Activated CD4-positive, alpha-beta T cell treated with anti-CD3 and anti-CD28 coated beads, Interleukin-2, amount 50 U/mL, for 48 hours (primary cell): Measurements from ENCODE around the gene SLC38A6.

Experiments
- DNase-seq, 2 experiments: peaks; one replicate each; pipeline ENCODE4 v3.0.0-alpha.2; 2020

SLC38A6 gene

GRCh38 chr14:60980811-60981632, at the start of gene SLC38A6, which contains the start of gene TRMT5:
TSS of gene SLC38A6 (plus strand) at chr14:60981245. CDS start at chr14:60981278, 33 bp downstream.
TSS of gene TRMT5 (minus strand) at chr14:60981079. CDS start at chr14:60980973, 106 bp downstream.
- DNase-seq, result peak; percentile 89 to 94

DNA sequence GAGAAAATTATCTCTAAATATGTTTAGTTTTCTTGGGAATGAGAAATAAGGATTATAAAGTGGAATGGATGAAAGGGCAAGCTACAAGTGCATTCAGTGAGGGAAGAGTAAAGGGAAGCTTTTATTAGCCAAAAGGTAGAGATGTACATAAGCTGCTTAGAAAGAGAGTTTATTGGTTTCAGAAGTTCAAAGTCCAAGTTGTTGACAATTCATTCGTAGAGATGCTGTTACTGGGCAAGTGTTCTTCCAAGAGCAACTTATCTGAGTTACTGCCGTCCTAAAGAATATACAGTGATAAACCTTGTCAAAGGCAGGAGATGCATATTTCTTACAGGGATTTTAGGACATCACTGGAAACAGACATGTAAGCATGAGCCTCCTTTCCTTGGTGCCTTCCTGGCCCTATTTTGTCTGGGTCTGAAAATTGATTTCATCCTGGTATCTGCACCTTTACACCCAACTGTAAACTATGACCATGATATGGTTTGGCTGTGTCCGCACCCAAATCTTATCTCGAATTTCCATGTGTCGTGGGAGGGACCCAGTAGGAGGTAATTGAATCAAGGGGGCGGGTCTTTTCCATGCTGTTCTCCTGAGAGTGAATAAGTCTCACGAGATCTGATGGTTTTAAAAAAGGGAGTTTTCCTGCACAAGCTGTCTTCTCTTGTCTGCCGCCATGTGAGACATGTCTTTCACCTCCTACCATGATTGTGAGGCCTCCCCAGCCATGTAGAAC, 47.0 kb upstream of the SLC38A6 start:
- no peak for DNase-seq

- no peak for DNase-seq
Observed at GRCh38 chr14:60935319-60935718, 45.7 kb upstream of the SLC38A6 start.

DNA sequence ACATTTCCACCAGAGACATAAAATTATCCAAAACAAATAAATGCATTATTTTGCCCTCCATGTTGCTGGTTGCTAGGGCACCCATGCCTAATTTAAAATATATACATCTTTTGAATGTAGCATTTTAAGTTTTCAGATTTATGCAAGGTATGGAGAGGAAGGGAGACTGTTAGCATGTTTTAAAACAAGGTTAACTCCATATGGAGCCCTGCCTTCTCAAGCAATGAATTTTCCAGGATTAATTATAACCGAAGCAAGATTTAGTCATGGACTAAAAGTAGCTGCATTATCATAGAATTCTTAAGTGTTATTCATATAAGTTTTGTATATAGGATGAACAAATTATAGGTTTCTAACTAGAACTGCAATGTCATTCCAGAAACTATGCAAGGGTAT, 37.4 kb upstream of the SLC38A6 start:
- DNase-seq, result no peak

DNA sequence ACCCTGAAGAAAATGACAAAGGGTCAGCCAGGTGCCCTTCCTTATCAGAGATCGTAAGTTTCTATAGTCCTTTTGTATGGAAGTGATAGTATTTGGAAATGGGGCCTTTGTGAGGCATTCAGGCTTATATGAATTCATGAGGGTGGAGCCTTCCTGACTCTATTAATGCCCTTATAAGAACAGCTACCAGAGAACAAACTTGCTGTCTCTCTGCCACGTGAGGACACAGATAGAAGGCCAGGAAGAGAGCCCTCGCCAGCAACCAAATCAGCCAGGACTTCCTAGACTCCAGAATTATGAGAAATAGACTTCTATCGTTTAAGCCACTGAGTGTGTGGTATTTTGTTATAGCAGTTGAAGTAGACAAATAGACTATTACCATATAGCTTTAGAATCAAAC, 36.8 kb upstream of the SLC38A6 start:
- DNase-seq, result no peak

DNA sequence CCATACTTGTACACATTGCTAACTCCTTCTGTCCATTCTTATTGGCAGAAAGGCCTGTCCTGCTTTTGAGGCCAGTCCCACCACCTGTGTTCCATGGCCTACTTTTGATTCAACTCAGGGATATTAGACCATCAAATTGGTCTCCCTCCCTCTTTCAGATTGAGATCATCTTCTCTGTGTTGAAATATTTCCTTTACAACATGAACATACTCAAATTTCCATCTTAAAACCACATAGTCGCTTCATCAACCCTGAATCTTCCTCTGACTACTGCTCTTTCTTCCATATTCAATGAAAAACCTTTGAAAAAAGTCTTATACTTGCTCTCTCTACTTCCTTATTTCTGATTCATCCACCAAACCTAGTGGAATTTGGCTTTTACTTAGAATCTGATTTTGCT, 35.1 kb upstream of the SLC38A6 start:
- no peak for DNase-seq

DNA sequence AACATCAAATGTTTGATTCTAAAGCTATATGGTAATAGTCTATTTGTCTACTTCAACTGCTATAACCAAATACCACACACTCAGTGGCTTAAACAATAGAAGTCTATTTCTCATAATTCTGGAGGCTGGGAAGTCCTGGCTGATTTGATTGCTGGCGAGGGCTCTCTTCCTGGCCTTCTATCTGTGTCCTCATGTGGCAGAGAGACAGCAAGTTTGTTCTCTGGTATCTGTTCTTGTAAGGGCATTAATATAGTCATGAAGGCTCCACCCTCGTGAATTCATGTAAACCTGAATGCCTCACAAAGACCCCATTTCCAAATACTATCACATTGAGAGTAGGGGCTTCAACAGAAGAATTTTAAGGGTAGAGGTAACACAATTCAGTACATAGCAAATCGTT, 34.3 kb upstream of the SLC38A6 start:
- no peak for DNase-seq

DNA sequence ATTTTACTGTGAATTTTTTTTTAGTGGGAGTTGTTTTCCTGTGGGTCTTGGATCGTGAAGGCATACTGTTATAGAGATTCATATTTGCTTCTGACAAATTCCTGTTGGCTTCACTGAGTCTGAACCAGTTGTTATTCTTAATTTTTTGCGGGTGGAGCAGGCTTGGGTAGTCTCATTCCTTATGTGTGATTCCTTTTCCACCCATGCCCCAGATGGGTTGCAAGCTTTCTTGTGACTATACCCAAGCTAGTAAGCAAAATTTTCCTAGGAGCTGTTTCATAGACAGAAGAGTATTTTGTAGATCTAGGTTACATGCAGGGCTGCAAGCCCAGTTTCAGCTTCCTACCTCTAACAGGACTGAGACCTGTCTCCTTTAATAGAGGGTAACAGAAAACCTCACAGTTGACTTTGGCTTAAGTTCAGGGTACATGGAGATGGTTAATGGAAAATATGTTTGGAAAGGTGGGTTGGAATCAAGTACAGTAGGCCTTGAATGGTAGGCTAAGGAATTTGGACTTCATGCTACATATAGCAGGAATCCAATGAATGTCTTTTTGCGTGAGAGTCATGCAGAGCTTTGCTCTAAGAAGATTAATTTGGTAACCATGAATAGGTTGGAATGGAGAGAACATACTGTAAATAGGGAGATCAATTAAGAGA, 29.1 kb upstream of the SLC38A6 start:
- DNase-seq, result no peak

GRCh38 chr14:60956202-60956601, 24.8 kb upstream of the SLC38A6 start:
- DNase-seq, result no peak

- DNase-seq, result no peak
Observed at GRCh38 chr14:60956632-60957031, 24.4 kb upstream of the SLC38A6 start.

GRCh38 chr14:60958146-60958545, 22.9 kb upstream of the SLC38A6 start:
- no peak for DNase-seq

DNA sequence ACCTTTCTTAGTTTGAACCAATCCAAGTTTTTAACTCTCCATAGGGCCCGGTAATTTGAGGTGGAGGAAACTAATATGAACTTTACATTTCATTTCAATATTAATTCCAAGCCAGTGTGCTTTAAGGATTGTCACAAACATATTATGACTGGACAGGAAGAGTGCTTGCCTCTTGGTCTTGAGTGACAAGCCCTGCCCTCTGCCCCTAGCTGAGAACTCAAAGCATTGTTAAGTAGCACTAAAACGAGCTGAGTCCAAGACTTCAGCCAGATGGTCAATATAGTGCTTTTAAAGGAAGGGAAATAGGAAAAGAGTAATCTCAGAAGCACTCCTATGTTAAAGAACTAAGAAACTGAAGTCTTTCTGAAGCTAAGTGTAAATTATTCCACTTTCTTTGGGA, 17.3 kb upstream of the SLC38A6 start:
- no peak for DNase-seq

GRCh38 chr14:60964904-60965303, 16.1 kb upstream of the SLC38A6 start:
- DNase-seq, result no peak

DNA sequence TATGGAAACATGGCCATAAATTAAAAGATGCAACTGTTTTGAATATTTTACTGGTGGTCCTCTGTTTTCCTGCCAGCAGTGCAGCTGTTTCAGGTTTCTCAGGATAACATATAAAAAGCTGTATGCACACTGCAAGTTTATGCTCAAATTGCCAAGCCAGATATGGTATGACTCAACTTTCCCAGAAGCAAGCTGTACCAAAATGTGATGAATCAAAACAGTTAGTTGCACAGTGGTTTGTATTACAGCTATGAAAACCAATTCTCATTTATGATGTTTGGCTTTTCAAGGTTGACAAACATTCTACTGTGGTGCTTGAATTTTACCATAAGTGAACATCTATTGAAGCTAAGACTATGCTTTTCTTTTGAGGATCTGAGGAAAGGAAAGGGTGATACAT, 15.6 kb upstream of the SLC38A6 start:
- no peak for DNase-seq

- no peak for DNase-seq
Observed at GRCh38 chr14:60968099-60968498, 12.9 kb upstream of the SLC38A6 start.

GRCh38 chr14:60968671-60969070, 12.4 kb upstream of the SLC38A6 start:
- no peak for DNase-seq

GRCh38 chr14:60970146-60970545, 10.9 kb upstream of the SLC38A6 start:
- no peak for DNase-seq

- DNase-seq, result no peak
Observed at GRCh38 chr14:60971271-60971670, 9.8 kb upstream of the SLC38A6 start.

- DNase-seq, result no peak
Observed at GRCh38 chr14:60972295-60972694, 8.8 kb upstream of the SLC38A6 start.

DNA sequence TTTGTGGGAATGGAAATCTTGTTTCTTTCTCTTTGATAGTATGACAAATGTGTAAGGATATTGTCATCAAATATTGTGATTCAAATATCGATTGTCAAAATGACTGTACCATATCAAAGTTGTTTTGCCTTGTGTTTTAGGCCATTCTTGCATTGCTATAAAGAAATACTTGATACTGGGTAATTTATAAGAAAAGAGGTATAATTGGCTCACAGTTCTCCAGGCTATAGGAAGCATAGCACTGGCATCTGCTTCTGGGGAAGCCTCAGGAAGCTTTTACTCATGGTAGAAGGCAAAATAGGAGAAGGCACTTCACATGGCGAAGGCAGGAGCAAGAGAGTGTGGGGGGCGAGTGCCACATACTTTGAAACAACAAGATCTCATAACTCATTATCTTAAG, 8.0 kb upstream of the SLC38A6 start:
- no peak for DNase-seq

DNA sequence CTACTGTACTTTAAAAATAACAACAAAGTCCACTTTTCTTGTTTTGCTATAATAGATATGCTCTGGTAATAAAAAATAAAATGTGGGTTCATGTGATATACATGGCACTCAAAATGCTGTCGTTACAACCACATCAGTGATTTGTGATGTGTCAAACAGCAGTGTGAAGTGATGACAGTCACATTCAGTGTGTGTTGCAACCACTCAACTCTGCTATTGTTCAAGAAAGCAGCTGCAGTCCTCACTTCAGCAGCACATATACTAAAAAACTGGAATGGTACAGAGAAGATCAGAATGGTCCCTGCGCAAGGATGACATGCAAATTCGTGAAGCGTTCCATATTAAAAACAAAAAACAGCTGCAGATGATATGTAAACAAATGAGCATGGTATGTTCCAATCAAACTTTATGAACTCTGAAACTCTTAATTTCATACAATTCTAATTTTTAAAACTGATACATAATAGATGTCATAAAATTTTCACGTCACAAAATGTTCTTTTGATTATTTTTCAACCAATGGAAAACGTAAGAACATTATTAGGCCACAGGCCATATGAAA, 6.9 kb upstream of the SLC38A6 start:
- DNase-seq, result no peak

GRCh38 chr14:60975551-60975950, 5.5 kb upstream of the SLC38A6 start:
- no peak for DNase-seq

DNA sequence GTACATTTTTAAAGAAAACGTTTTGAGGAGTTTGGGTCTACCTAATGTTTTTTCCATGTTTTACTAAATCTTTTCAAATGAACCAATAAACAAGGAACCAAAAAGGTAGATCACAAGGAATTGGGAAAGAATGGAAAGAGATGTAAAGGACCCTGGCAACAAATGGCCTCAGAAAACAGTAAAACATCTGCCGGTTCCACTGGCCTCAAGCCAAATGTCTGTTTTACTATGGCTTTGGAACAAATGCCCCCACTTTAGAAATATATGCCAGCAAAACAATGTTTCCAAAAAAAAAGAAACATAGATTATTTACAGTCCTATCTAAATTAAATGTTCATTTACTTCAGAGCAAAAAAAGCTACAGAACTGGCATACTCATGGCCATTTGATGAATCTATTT, 3.2 kb upstream of the SLC38A6 start:
- DNase-seq, result no peak
